Fibroblast of peridontal ligament (primary cell): ENCODE data around the gene CDY1.
"Not testable (repeated sequence)": the region's sequence is repeated elsewhere in the genome, so short reads cannot be mapped to it uniquely, and the experiment has no call there.

ENCODE experiments used
- DNase-seq: peaks from one replicate; pipeline ENCODE4 v3.0.0-alpha.2; 2010; ENCODE audit errors: extremely low read depth

Gene CDY1

GRCh38 chrY:25621817-25622216 lies at the start of gene CDY1:
Gene CDY1, plus strand, starts transcription at chrY:25622117. Its CDS starts 326 bp downstream, at chrY:25622443.
- not testable (repeated sequence) for DNase-seq

DNA sequence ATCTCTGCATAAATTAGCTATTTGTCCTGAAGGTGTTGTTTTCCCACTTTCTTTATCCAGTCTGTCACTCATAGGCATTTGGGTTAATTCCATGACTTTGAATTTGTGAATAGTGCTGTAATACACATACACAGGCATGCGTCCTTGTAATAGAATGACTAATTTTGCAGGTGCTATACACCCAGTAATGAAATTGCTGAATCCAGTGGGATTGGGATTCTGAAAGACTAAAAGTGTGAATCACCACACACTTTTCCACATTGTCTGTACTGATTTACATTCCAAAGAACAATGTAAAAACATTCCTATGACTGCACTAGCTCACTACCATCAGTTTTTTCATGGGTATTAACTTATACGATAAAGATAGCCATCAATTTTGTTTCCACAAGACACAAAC lies 28.6 kb upstream of the CDY1 start:
- not testable (repeated sequence) for DNase-seq

- DNase-seq = not testable (repeated sequence)
These were observed 1.7 kb upstream of the CDY1 start for GRCh38 chrY:25620209-25620608.

DNA sequence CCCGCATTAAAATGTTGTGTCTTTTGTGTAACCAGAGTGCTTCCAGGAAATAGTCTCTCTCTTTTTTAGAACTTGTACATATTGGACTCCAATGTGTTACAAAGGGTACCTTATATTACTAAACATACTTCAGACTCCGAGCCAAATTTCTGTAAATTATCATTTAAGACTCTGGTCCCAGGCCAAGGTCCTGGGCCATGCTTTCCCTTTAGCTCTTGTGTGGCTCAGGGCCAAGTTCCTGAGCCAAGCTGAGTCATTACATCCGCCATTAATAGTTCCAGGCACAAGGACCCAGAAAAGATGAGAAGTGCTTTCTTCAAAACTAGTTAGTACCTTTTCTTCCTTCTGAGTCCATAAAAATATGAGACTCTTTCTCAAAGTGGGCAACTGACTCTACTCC lies 4.6 kb downstream of the CDY1 start:
- not testable (repeated sequence) for DNase-seq

GRCh38 chrY:25630383-25631112 lies 8.6 kb downstream of the CDY1 start:
- not testable (repeated sequence) for DNase-seq

DNA sequence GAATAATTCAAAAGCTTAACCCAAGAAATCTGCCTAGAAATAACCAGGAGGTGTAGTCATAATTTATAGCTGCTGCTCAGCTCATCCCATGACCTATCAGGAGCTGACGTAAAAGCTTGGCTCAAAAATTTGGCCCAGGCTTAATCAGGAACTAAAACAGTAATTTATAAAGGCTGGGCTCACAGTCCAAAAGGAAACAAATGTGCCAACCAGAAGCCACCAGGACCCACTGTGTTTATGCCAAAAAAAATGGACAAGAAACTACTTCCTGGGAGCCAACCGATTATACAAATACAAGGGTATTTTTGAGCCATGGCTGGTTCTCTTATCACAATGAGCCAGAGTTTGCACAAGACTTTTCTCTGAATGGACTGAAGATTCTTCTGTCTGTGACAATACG lies 17.9 kb downstream of the CDY1 start:
- DNase-seq = not testable (repeated sequence)

DNA sequence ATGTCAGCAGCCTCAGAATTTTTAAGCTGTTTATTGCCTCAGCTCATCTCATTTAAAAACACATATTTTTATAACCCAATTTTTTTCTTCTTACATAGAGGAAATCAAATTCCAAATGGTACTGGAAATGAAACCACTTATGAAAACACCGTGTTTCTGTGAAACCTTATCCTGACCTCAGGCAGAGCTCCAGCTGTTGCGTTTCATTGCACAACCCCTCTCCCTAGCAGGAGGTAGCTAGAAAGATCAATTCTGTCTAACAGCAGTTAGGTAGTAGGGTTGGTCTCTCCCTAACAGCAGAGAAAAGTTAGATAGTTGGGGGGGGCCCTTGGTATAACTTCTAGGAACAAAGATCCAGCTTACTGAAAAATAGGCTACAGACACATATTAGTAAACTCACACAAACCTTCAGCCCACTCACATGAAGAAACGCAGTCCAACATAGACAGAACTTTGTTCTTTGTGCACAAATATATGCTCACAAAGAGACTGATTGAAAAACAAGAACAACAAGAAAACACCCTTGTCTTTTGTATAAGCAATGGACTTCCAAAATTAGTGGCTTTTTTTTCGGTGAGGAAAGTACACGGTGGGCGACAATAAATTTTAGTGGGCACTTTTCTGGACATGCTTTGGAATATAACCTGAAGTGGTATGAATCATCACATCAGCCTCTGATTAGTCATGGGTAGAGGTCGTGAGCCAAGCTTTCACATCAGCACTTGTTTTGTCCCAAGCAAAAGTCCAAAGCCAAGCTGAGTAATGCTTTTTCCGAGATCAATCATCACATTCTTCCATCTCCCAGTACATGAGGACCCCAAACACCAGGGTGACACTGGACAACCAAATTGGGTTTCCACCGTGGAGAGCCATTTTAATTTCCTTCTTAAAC lies 21.4 kb downstream of the CDY1 start:
- not testable (repeated sequence) for DNase-seq
